ENCODE results near the gene SMIM28. TPM values are rescaled to one million over a fixed set of nuclear protein-coding genes. Genes with fewer than 3 reads are reported as not detected.

SMIM28 gene
- total and polyA plus RNA-seq, 9 of the 15 experiments (the other 6 are each of a cell fraction or from before 2014, with no cell fraction given), result not detected

- TF ChIP-seq CHCHD3 (CRISPR knock-in tag; IDR thresholded peaks at IDR 0.05) (no peak), ARHGAP35 (IDR thresholded peaks at IDR 0.05; ENCODE audit: partially characterized antibody) (no peak)
- intact Hi-C loops (cut with micrococcal nuclease), result no loop called here
- H3K4me3 ChIP-seq, result no peak overlapping the region
- H3K9ac ChIP-seq (ENCODE audit: insufficient read depth in 1 of 2, low read depth in 2 of 2, low read length in 2 of 2), result no peak overlapping the region
- in situ Hi-C loops (cut with MboI), result no loop called here
- ChIA-PET POLR2A (no interaction called here), CTCF (ENCODE audit: low intra/inter-chr PET ratio) (interaction anchor here (0.6 kb wide), 1 partner anchor 114 kb away, joined by 3 read pairs; no protein-coding TSS in a partner anchor)
- no peak for FAIRE-seq
- H3K27me3 ChIP-seq (ENCODE audit: control insufficient read depth in 2 of 2, insufficient read depth in 2 of 2, low read length in 2 of 2), result peaks cover 12 to 21% of the 10 kb centered on the region in 2 experiments
- no peaks in the 10 kb centered on the region for H3K9me1 ChIP-seq (ENCODE audit: control insufficient read depth, insufficient read depth, low read length)
- peak; percentile 56 for ATAC-seq
- H3K36me3 ChIP-seq (ENCODE audit: control insufficient read depth, insufficient read depth, low read length), result no peaks in the 10 kb centered on the region
- H3K79me2 ChIP-seq (ENCODE audit: control insufficient read depth, insufficient read depth, low read length), result no peaks in the 10 kb centered on the region
- peaks cover 0 to 2% of the 10 kb centered on the region in 2 experiments; a peak in 1 of 5 replicates for H3K4me1 ChIP-seq (replicated peaks in 1 of 2; ENCODE audit: control insufficient read depth in 2 of 2, insufficient read depth in 2 of 2, low read length in 2 of 2)
- DNase-seq (ENCODE audit: extremely low read depth in 1 of 4, low spot score in 3 of 4), result no peak
- H3K27ac ChIP-seq (ENCODE audit: extremely low read depth, low read depth, low read length), result no peak overlapping the region
- no peak overlapping the region for H2AFZ ChIP-seq (ENCODE audit: low read depth, low read length)
- no peaks in the 10 kb centered on the region for H4K20me1 ChIP-seq (replicated peaks; ENCODE audit: control insufficient read depth, insufficient read depth, low read length)
- no TSS peak for BruUV-seq (replicated peaks)
- H3K9me3 ChIP-seq (replicated peaks; ENCODE audit: control insufficient read depth, insufficient read depth, low read depth, low read length), result no peaks in the 10 kb centered on the region
- H3K4me2 ChIP-seq (ENCODE audit: insufficient read depth, low read length), result no peak overlapping the region
- 5% methylated on average over 8 of the region's 8 CpGs for WGBS (ENCODE audit: insufficient coverage, low coverage, missing lambda C conversion rate)
These were observed 5.0 kb downstream of the SMIM28 start for GRCh38 chr6:138382498-138383265.

- no peak overlapping the region for H3K4me2 ChIP-seq (ENCODE audit: insufficient read depth, low read length)
- DNase-seq (ENCODE audit: extremely low read depth in 1 of 4, low spot score in 3 of 4), result no peak
- ChIA-PET POLR2A (interaction anchor here (0.6 kb wide), 1 partner anchor 51 kb away, joined by 3 read pairs; no protein-coding TSS in a partner anchor), CTCF (ENCODE audit: low intra/inter-chr PET ratio) (no interaction called here)
- no peaks in the 10 kb centered on the region for H3K9me1 ChIP-seq (ENCODE audit: control insufficient read depth, insufficient read depth, low read length)
- in situ Hi-C loops (cut with MboI), result no loop called here
- peaks cover 0 to 2% of the 10 kb centered on the region in 2 experiments; a peak in 1 of 5 replicates for H3K4me1 ChIP-seq (replicated peaks in 1 of 2; ENCODE audit: control insufficient read depth in 2 of 2, insufficient read depth in 2 of 2, low read length in 2 of 2)
- FAIRE-seq, result no peak
- BruUV-seq (replicated peaks), result no TSS peak
- no peak for TF ChIP-seq STAT5B (CRISPR knock-in tag; IDR thresholded peaks at IDR 0.05)
- no peak for TF ChIP-seq CEBPZ (IDR thresholded peaks at IDR 0.05; ENCODE audit: borderline replicate concordance, low read depth, low read length)
- TF ChIP-seq MYNN (IDR thresholded peaks at IDR 0.05), result no peak
- TF ChIP-seq MYNN (CRISPR knock-in tag; IDR thresholded peaks at IDR 0.05), result no peak
- TF ChIP-seq RBM17 (IDR thresholded peaks at IDR 0.05; ENCODE audit: borderline replicate concordance, low read depth, low read length), result no peak
- no peak for TF ChIP-seq KLF1 (tag; IDR thresholded peaks at IDR 0.05)
- no peak for TF ChIP-seq ELK1 (CRISPR knock-in tag; IDR thresholded peaks at IDR 0.05)
- TF ChIP-seq PYGO2 (tag; IDR thresholded peaks at IDR 0.05), result no peak
- peaks cover 8 to 19% of the 10 kb centered on the region in 2 experiments for H3K27me3 ChIP-seq (ENCODE audit: control insufficient read depth in 2 of 2, insufficient read depth in 2 of 2, low read length in 2 of 2)
- no peaks in the 10 kb centered on the region for H3K79me2 ChIP-seq (ENCODE audit: control insufficient read depth, insufficient read depth, low read length)
- intact Hi-C loops (cut with micrococcal nuclease), result no loop called here
- no peak for ATAC-seq
- no peaks in the 10 kb centered on the region for H3K36me3 ChIP-seq (ENCODE audit: control insufficient read depth, insufficient read depth, low read length)
- 6% methylated on average over 3 of the region's 3 CpGs for WGBS (ENCODE audit: insufficient coverage, low coverage, missing lambda C conversion rate)
- H4K20me1 ChIP-seq (replicated peaks; ENCODE audit: control insufficient read depth, insufficient read depth, low read length), result no peaks in the 10 kb centered on the region
- no peak overlapping the region for H2AFZ ChIP-seq (ENCODE audit: low read depth, low read length)
- H3K27ac ChIP-seq (ENCODE audit: extremely low read depth, low read depth, low read length), result no peak overlapping the region
- no peak overlapping the region for H3K4me3 ChIP-seq
- no peaks in the 10 kb centered on the region for H3K9me3 ChIP-seq (replicated peaks; ENCODE audit: control insufficient read depth, insufficient read depth, low read depth, low read length)
- H3K9ac ChIP-seq (ENCODE audit: insufficient read depth in 1 of 2, low read depth in 2 of 2, low read length in 2 of 2), result no peak overlapping the region
These were observed 6.1 kb downstream of the SMIM28 start for GRCh38 chr6:138383776-138384175.
